T-cell (primary cell): Measurements from ENCODE around the gene TBC1D14. TPM values are rescaled to one million over a fixed set of nuclear protein-coding genes. Genes with fewer than 3 reads are reported as not detected.

Experiments
- ATAC-seq, 4 experiments: fragments of 200-7000 bp in 3 of 4; fragments of 150-1000 bp in 1 of 4; cut with Tn5 transposase; replicated peaks in 1 of 4; 1 replicate in 3 of 4; 2 replicates in 1 of 4; pipeline ENCODE4 v1.10.0; 2021; ENCODE audit warnings: moderate library complexity in 3 of 4, mild to moderate bottlenecking in 2 of 4, moderate number of reproducible peaks in 1 of 4
- CTCF ChIA-PET, 2 donors: fragments of 300-600 bp; sonication (Branson Sonifier 250); formaldehyde crosslinking; loops; one replicate each; lab custom pipeline; 2022; ENCODE audit warnings: antibody characterized with exemption in 2 of 2; lab: Charles Lee
- POLR2A ChIA-PET, 2 donors: fragments of 300-600 bp; sonication (Branson Sonifier 250); formaldehyde crosslinking; loops; one replicate each; lab custom pipeline; 2022; ENCODE audit warnings: antibody characterized with exemption in 2 of 2; lab: Charles Lee
- DNase-seq, 35 experiments: peaks; one replicate each; pipeline versions ENCODE4 v3.0.0 to v3.0.0-alpha.2; 2013 to 2023
- H3K27ac ChIP-seq: one replicate; pipeline ENCODE4 v1.5.1; 2013; ENCODE audit warnings: low read length
- H3K27me3 ChIP-seq, 2 experiments: replicated peaks in 1 of 2; 1 replicate in 1 of 2; 2 replicates in 1 of 2; pipeline versions ENCODE4 v1.6.1 to v1.7.0; 2013; ENCODE audit warnings: low read length in 1 of 2, mixed read lengths in 1 of 2; ENCODE audit not compliant: control insufficient read depth in 2 of 2, insufficient read depth in 2 of 2; ENCODE audit errors: extremely low read depth in 1 of 2
- H3K36me3 ChIP-seq, 2 donors: 1 replicate in 1 of 2; 2 replicates in 1 of 2; pipeline versions ENCODE4 v1.6.1 to v1.7.0; 2013; ENCODE audit warnings: low read length in 1 of 2; ENCODE audit not compliant: control insufficient read depth in 2 of 2, insufficient read depth in 1 of 2; ENCODE audit errors: extremely low read depth in 1 of 2
- H3K4me1 ChIP-seq, 2 experiments: 1 replicate in 1 of 2; 2 replicates in 1 of 2; pipeline versions ENCODE4 v1.6.1 to v1.7.0; 2013; ENCODE audit warnings: low read length in 2 of 2, mixed read lengths in 1 of 2; ENCODE audit not compliant: insufficient read depth in 2 of 2, control insufficient read depth in 1 of 2; ENCODE audit errors: extremely low read depth in 1 of 2
- H3K4me3 ChIP-seq, 2 donors: 1 replicate in 1 of 2; 2 replicates in 1 of 2; pipeline versions ENCODE4 v1.5.1 to v1.7.0; 2013; ENCODE audit warnings: mild to moderate bottlenecking in 2 of 2, low read length in 1 of 2, moderate library complexity in 1 of 2; ENCODE audit not compliant: control insufficient read depth in 1 of 2; ENCODE audit errors: extremely low read depth in 1 of 2
- H3K9me3 ChIP-seq: 2 replicates; pipeline ENCODE4 v1.7.0; 2013
- H3K27ac Mint-ChIP-seq, 2 donors: one replicate each; pipeline ENCODE4 v1.8.0; 2020 to 2021; ENCODE audit warnings: mild to moderate bottlenecking in 2 of 2, mixed read lengths in 2 of 2
- H3K27me3 Mint-ChIP-seq, 2 donors: one replicate each; pipeline ENCODE4 v1.8.0; 2021 to 2022; ENCODE audit warnings: mixed read lengths in 2 of 2
- H3K36me3 Mint-ChIP-seq: one replicate; pipeline ENCODE4 v1.8.0; 2021; ENCODE audit warnings: mixed read lengths
- H3K4me1 Mint-ChIP-seq, 3 donors: one replicate each; pipeline ENCODE4 v1.8.0; 2020 to 2022; ENCODE audit warnings: mixed read lengths in 3 of 3, mild to moderate bottlenecking in 1 of 3
- H3K4me3 Mint-ChIP-seq, 3 donors: one replicate each; pipeline ENCODE4 v1.8.0; 2020 to 2022; ENCODE audit warnings: mild to moderate bottlenecking in 3 of 3, mixed read lengths in 3 of 3, moderate library complexity in 3 of 3
- H3K9me3 Mint-ChIP-seq, 3 donors: one replicate each; pipeline ENCODE4 v1.8.0; 2020 to 2022; ENCODE audit warnings: mixed read lengths in 3 of 3
- WGBS: methylation state at CpG from one replicate; pipeline ENCODE4 v1.1.5; 2013; ENCODE audit warnings: missing lambda C conversion rate; ENCODE audit not compliant: insufficient coverage; 5-methylcytosine and 5-hydroxymethylcytosine counted together
- total RNA-seq, 35 experiments: library from RNA in 6 of 35; stranded (reverse) in 6 of 35; fragments of 120-200 nt in 1 of 35; gene quantifications; one replicate each; pipeline versions ENCODE4 v1.2.1 to v1.2.4 and lab custom pipeline; 2013 to 2026

TBC1D14 gene
- total RNA-seq, 5 donors from 2014 or later (not counting 1 experiment from before 2014, with no cell fraction given) = 44.2 to 73.8 (median 62.3) TPM

- ATAC-seq (no peak), DNase-seq (no peak)
- Mint-ChIP-seq H3K36me3 (peaks cover 35% of the 10 kb centered on the region), H3K4me1 (peaks cover 67 to 79% (median 72%) of the 10 kb centered on the region in 3 donors), H3K27ac (peak overlapping the region; percentile 73 to 76), H3K27me3 (no peaks in the 10 kb centered on the region), H3K9me3 (no peaks in the 10 kb centered on the region), H3K4me3 (no peak overlapping the region)
- H3K4me3 ChIP-seq = no peak overlapping the region
- H3K36me3 ChIP-seq = peaks cover 5 to 17% of the 10 kb centered on the region in 2 donors
- H3K27ac ChIP-seq = no peak overlapping the region
- CTCF ChIA-PET = interaction anchor here in 1 of 2 donors (1.3 kb wide), 1 partner anchor 40 kb away, joined by 3 read pairs; no protein-coding TSS in a partner anchor
- POLR2A ChIA-PET = no interaction called here
- WGBS = 95% methylated on average over 8 of the region's 9 CpGs
- H3K9me3 ChIP-seq = no peaks in the 10 kb centered on the region
- peaks cover 7 to 41% of the 10 kb centered on the region in 2 experiments for H3K4me1 ChIP-seq
- no peaks in the 10 kb centered on the region for H3K27me3 ChIP-seq
These were observed 24.2 kb downstream of the TBC1D14 start for GRCh38 chr4:6933691-6934430.

- Mint-ChIP-seq H3K27me3 (no peaks in the 10 kb centered on the region), H3K9me3 (no peaks in the 10 kb centered on the region), H3K4me1 (peaks cover 70 to 83% (median 78%) of the 10 kb centered on the region in 3 donors), H3K36me3 (peaks cover 29% of the 10 kb centered on the region), H3K27ac (peak overlapping the region; percentile 12 to 65), H3K4me3 (no peak overlapping the region)
- H3K4me3 ChIP-seq = no peak overlapping the region
- ChIA-PET POLR2A (interaction anchor here in 1 of 2 donors (0.7 kb wide), 1 partner anchor 10 kb away, joined by 3 read pairs; no protein-coding TSS in a partner anchor), CTCF (no interaction called here)
- WGBS = 85% methylated on average over 3 of the region's 4 CpGs
- no peak for ATAC-seq
- H3K27me3 ChIP-seq = no peaks in the 10 kb centered on the region
- H3K27ac ChIP-seq = no peak overlapping the region
- H3K36me3 ChIP-seq = peaks cover 5 to 16% of the 10 kb centered on the region in 2 donors
- H3K4me1 ChIP-seq = peaks cover 9 to 50% of the 10 kb centered on the region in 2 experiments
- no peak for DNase-seq
- no peaks in the 10 kb centered on the region for H3K9me3 ChIP-seq
These were observed 26.3 kb downstream of the TBC1D14 start for GRCh38 chr4:6935965-6936364.

- H3K27ac Mint-ChIP-seq = peak overlapping the region; percentile 86 to 94
- H3K27me3 Mint-ChIP-seq = no peaks in the 10 kb centered on the region
- WGBS = 100% methylated on average over 2 of the region's 6 CpGs
- ChIA-PET CTCF (interaction anchor here in 1 of 2 donors (0.6 kb wide), 1 partner anchor 23 kb away, joined by 3 read pairs; no protein-coding TSS in a partner anchor), POLR2A (no interaction called here)
- Histone ChIP-seq H3K4me3 (no peak overlapping the region), H3K4me1 (peaks cover 19 to 60% of the 10 kb centered on the region in 2 experiments), H3K36me3 (peaks cover 3 to 11% of the 10 kb centered on the region in 2 donors), H3K27ac (no peak overlapping the region), H3K9me3 (no peaks in the 10 kb centered on the region), H3K27me3 (no peaks in the 10 kb centered on the region)
- no peak for DNase-seq
- peaks cover 74 to 85% (median 81%) of the 10 kb centered on the region in 3 donors for H3K4me1 Mint-ChIP-seq
- no peaks in the 10 kb centered on the region for H3K9me3 Mint-ChIP-seq
- peaks cover 21% of the 10 kb centered on the region for H3K36me3 Mint-ChIP-seq
- no peak for ATAC-seq
- peak overlapping the region in 1 of 3 donors; percentile 13 for H3K4me3 Mint-ChIP-seq
These were observed 27.6 kb downstream of the TBC1D14 start for GRCh38 chr4:6937201-6937600.

DNA sequence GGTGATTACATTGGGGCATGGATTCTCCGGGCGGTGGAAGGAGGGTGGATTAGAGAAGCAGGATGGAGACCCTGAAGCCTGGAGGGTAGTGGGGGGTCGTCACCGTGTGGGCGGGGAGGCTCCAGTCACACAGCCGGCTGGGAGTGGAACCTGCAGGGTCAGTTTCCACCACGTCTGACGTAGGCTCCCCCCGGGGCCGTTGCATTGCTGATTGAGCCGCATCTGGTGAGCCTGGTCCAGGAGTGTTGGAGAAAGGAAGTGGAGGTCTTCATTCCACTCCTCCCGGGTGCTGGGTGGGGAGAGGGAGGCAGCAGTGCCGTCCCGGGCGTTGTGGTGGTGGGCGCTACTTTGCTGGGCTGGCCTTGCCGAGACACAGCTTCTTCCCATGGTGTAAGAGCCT, 28.1 kb downstream of the TBC1D14 start:
- Histone ChIP-seq H3K27ac (no peak overlapping the region), H3K36me3 (peaks cover 3 to 11% of the 10 kb centered on the region in 2 donors), H3K27me3 (no peaks in the 10 kb centered on the region), H3K4me3 (no peak overlapping the region), H3K4me1 (peaks cover 24 to 61% of the 10 kb centered on the region in 2 experiments), H3K9me3 (no peaks in the 10 kb centered on the region)
- H3K9me3 Mint-ChIP-seq = no peaks in the 10 kb centered on the region
- no peak for ATAC-seq
- peaks cover 78 to 87% (median 83%) of the 10 kb centered on the region in 3 donors for H3K4me1 Mint-ChIP-seq
- no peaks in the 10 kb centered on the region for H3K27me3 Mint-ChIP-seq
- peak overlapping the region in 1 of 3 donors; percentile 13 for H3K4me3 Mint-ChIP-seq
- CTCF ChIA-PET = interaction anchor here in 1 of 2 donors (0.6 kb wide), 1 partner anchor 23 kb away, joined by 3 read pairs; no protein-coding TSS in a partner anchor
- POLR2A ChIA-PET = interaction anchor here in 1 of 2 donors (0.6 kb wide), 1 partner anchor 22 kb away, joined by 3 read pairs; no protein-coding TSS in a partner anchor
- WGBS = 92% methylated on average over 8 of the region's 17 CpGs
- peak overlapping the region; percentile 86 to 94 for H3K27ac Mint-ChIP-seq
- DNase-seq = no peak
- H3K36me3 Mint-ChIP-seq = peaks cover 19% of the 10 kb centered on the region

- Mint-ChIP-seq H3K27me3 (no peaks in the 10 kb centered on the region), H3K4me1 (peaks cover 82 to 92% (median 86%) of the 10 kb centered on the region in 3 donors), H3K4me3 (no peak overlapping the region), H3K27ac (peak overlapping the region; percentile 94 to 96), H3K36me3 (peaks cover 17% of the 10 kb centered on the region), H3K9me3 (no peaks in the 10 kb centered on the region)
- Histone ChIP-seq H3K4me1 (peaks cover 28 to 65% of the 10 kb centered on the region in 2 experiments), H3K36me3 (peaks cover 3 to 11% of the 10 kb centered on the region in 2 donors), H3K27me3 (no peaks in the 10 kb centered on the region), H3K9me3 (no peaks in the 10 kb centered on the region), H3K4me3 (no peak overlapping the region), H3K27ac (peak overlapping the region; percentile 13)
- ATAC-seq (no peak), DNase-seq (no peak)
- CTCF ChIA-PET = no interaction called here
- POLR2A ChIA-PET = interaction anchor here in 1 of 2 donors (0.6 kb wide), 1 partner anchor 22 kb away, joined by 3 read pairs; no protein-coding TSS in a partner anchor
- WGBS = 81% methylated on average over 7 of the region's 7 CpGs
These were observed 28.6 kb downstream of the TBC1D14 start for GRCh38 chr4:6938237-6938636.

- peak overlapping the region; percentile 13 for H3K27ac ChIP-seq
These were observed 29.1 kb downstream of the TBC1D14 start for GRCh38 chr4:6938647-6939271.

More at GRCh38 chr4:6938647-6939271, 29.1 kb downstream of the TBC1D14 start:
- ATAC-seq (no peak), DNase-seq (no peak)
- ChIA-PET CTCF (no interaction called here), POLR2A (no interaction called here)
- no peaks in the 10 kb centered on the region for H3K9me3 Mint-ChIP-seq
- H3K36me3 Mint-ChIP-seq = peaks cover 12% of the 10 kb centered on the region
- peaks cover 83 to 92% (median 87%) of the 10 kb centered on the region in 3 donors for H3K4me1 Mint-ChIP-seq
- no peaks in the 10 kb centered on the region for H3K9me3 ChIP-seq
- peak overlapping the region; percentile 94 to 96 for H3K27ac Mint-ChIP-seq
- H3K4me3 Mint-ChIP-seq = no peak overlapping the region
- no peaks in the 10 kb centered on the region for H3K27me3 Mint-ChIP-seq
- no peak overlapping the region for H3K4me3 ChIP-seq
- H3K36me3 ChIP-seq = peaks cover 3 to 11% of the 10 kb centered on the region in 2 donors
- H3K4me1 ChIP-seq = peaks cover 34 to 70% of the 10 kb centered on the region in 2 experiments
- WGBS = 90% methylated on average over 17 of the region's 20 CpGs
- no peaks in the 10 kb centered on the region for H3K27me3 ChIP-seq
